Peyer's patch (tissue), 4 donors: ENCODE results near the gene IQSEC3. TPM values are rescaled to one million over a fixed set of nuclear protein-coding genes. Genes with fewer than 3 reads are reported as not detected.

Experiments
- DNase-seq, 3 donors: peaks; one replicate each; pipeline ENCODE4 v3.0.0-alpha.2; 2017 to 2019
- H3K27ac ChIP-seq, 4 donors: fragments of 200-600 bp; sonication (generic); one replicate each; pipeline ENCODE4 v1.5.1; 2016 to 2019
- H3K27me3 ChIP-seq, 2 donors: fragments of 200-600 bp; sonication (generic); one replicate each; pipeline ENCODE4 v1.5.1; 2019
- H3K36me3 ChIP-seq, 3 donors: fragments of 200-600 bp; sonication (generic); one replicate each; pipeline ENCODE4 v1.5.1; 2016 to 2019
- H3K4me1 ChIP-seq, 4 donors: fragments of 200-600 bp; sonication (generic); one replicate each; pipeline ENCODE4 v1.5.1; 2016 to 2019
- H3K4me3 ChIP-seq, 4 donors: fragments of 200-600 bp; sonication (generic); 1 replicate in 3 of 4; 2 replicates in 1 of 4; pipeline ENCODE4 v1.5.1; 2016 to 2019; ENCODE audit warnings: mild to moderate bottlenecking in 1 of 4
- H3K9me3 ChIP-seq, 4 donors: fragments of 200-600 bp; sonication (generic); one replicate each; pipeline ENCODE4 v1.5.1; 2016 to 2019; ENCODE audit warnings: mild to moderate bottlenecking in 1 of 4
- CTCF ChIP-seq, 6 experiments: fragments of 450-650 bp in 4 of 6; fragments of 200-600 bp in 2 of 6; sonication (generic) in 1 of 6; IDR thresholded peaks; one replicate each; pipeline ENCODE4 v1.5.1; 2017 to 2019; ENCODE audit warnings: antibody characterized with exemption in 6 of 6, mild to moderate bottlenecking in 3 of 6, moderate library complexity in 1 of 6
- POLR2A ChIP-seq, 2 donors: fragments of 450-650 bp; IDR thresholded peaks; one replicate each; pipeline ENCODE4 v1.5.1; 2017; ENCODE audit warnings: antibody characterized with exemption in 2 of 2, mild to moderate bottlenecking in 2 of 2, moderate library complexity in 2 of 2
- total RNA-seq, 4 donors: library from RNA; depleted of rRNA; stranded (reverse); fragments of >200 nt; gene quantifications; one replicate each; pipeline ENCODE4 v1.1.0, GENCODE V29; 2016

Gene IQSEC3
- total RNA-seq, 4 donors from 2014 or later = 0.35 to 3.3 (median 0.58) TPM

- Histone ChIP-seq H3K9me3 (no peaks in the 10 kb centered on the region), H3K4me1 (no peaks in the 10 kb centered on the region), H3K4me3 (no peak overlapping the region), H3K27ac (no peak overlapping the region), H3K27me3 (no peaks in the 10 kb centered on the region), H3K36me3 (no peaks in the 10 kb centered on the region)
- no peak for DNase-seq
- no peak for TF ChIP-seq POLR2A (IDR thresholded peaks at IDR 0.05)
These were observed 46.8 kb downstream of the IQSEC3 start for GRCh38 chr12:113347-113746.

GRCh38 chr12:114626-115211 lies 48.2 kb downstream of the IQSEC3 start:
- Histone ChIP-seq H3K9me3 (no peaks in the 10 kb centered on the region), H3K36me3 (no peaks in the 10 kb centered on the region), H3K4me1 (no peaks in the 10 kb centered on the region), H3K27ac (no peak overlapping the region), H3K4me3 (no peak overlapping the region), H3K27me3 (no peaks in the 10 kb centered on the region)
- peak in 1 of 3 donors; percentile 7 for DNase-seq
- TF ChIP-seq CTCF (IDR thresholded peaks at IDR 0.05) = no peak
- no peak for TF ChIP-seq POLR2A (IDR thresholded peaks at IDR 0.05)

GRCh38 chr12:115518-115917 lies 49.0 kb downstream of the IQSEC3 start:
- no peaks in the 10 kb centered on the region for H3K27me3 ChIP-seq
- DNase-seq = no peak

GRCh38 chr12:115960-116915 lies 49.7 kb downstream of the IQSEC3 start:
- Histone ChIP-seq H3K27me3 (no peaks in the 10 kb centered on the region), H3K27ac (no peak overlapping the region), H3K36me3 (no peaks in the 10 kb centered on the region), H3K4me1 (no peaks in the 10 kb centered on the region), H3K4me3 (no peak overlapping the region), H3K9me3 (no peaks in the 10 kb centered on the region)
- TF ChIP-seq CTCF (IDR thresholded peaks at IDR 0.05) (no peak), POLR2A (IDR thresholded peaks at IDR 0.05) (no peak)
- no peak for DNase-seq

More at GRCh38 chr12:115518-115917, 49.0 kb downstream of the IQSEC3 start:
- Histone ChIP-seq H3K4me1 (no peaks in the 10 kb centered on the region), H3K9me3 (no peaks in the 10 kb centered on the region), H3K27ac (no peak overlapping the region), H3K36me3 (no peaks in the 10 kb centered on the region), H3K4me3 (no peak overlapping the region)
- no peak for TF ChIP-seq POLR2A (IDR thresholded peaks at IDR 0.05)

GRCh38 chr12:117311-117710 lies 50.7 kb downstream of the IQSEC3 start:
- Histone ChIP-seq H3K9me3 (no peaks in the 10 kb centered on the region), H3K27me3 (no peaks in the 10 kb centered on the region), H3K27ac (no peak overlapping the region), H3K4me1 (no peaks in the 10 kb centered on the region), H3K36me3 (no peaks in the 10 kb centered on the region), H3K4me3 (no peak overlapping the region)
- no peak for DNase-seq
- TF ChIP-seq POLR2A (IDR thresholded peaks at IDR 0.05) (no peak), CTCF (IDR thresholded peaks at IDR 0.05) (no peak)

GRCh38 chr12:117816-118345 lies 51.3 kb downstream of the IQSEC3 start:
- H3K4me3 ChIP-seq = no peak overlapping the region
- H3K27me3 ChIP-seq = no peaks in the 10 kb centered on the region
- H3K27ac ChIP-seq = no peak overlapping the region
- no peaks in the 10 kb centered on the region for H3K9me3 ChIP-seq
- no peak for DNase-seq
- TF ChIP-seq POLR2A (IDR thresholded peaks at IDR 0.05) (no peak), CTCF (IDR thresholded peaks at IDR 0.05) (no peak)
- no peaks in the 10 kb centered on the region for H3K36me3 ChIP-seq
- H3K4me1 ChIP-seq = no peaks in the 10 kb centered on the region
